ENCODE data around the gene ATG10.

The ATG10 gene

GRCh38 chr5:82044010-82044409, 72.2 kb downstream of the ATG10 start:
- Histone ChIP-seq H3K9ac (ENCODE audit: low read depth, low read length) (no peak overlapping the region), H3K27me3 (ENCODE audit: insufficient read depth, low read length, poor library complexity) (no peaks in the 10 kb centered on the region), H2AFZ (ENCODE audit: low read depth, low read length) (no peak overlapping the region), H3K9me3 (ENCODE audit: insufficient read depth, low read length, severe bottlenecking) (peaks cover 34% of the 10 kb centered on the region), H3K27ac (ENCODE audit: low read length) (no peak overlapping the region), H3K4me2 (ENCODE audit: insufficient read depth, low read length) (no peak overlapping the region), H4K20me1 (ENCODE audit: insufficient read depth, low read length) (no peaks in the 10 kb centered on the region; the same call in 1 of the 2 replicates), H3K4me3 (ENCODE audit: low read depth in 1 of 2, low read length in 2 of 2) (no peak overlapping the region), H3K79me2 (ENCODE audit: insufficient read depth, low read length) (peaks cover 29% of the 10 kb centered on the region), H3K4me1 (ENCODE audit: insufficient read depth, low read length) (no peaks in the 10 kb centered on the region), H3K36me3 (ENCODE audit: insufficient read depth, low read length) (peaks cover 26% of the 10 kb centered on the region)
- TF ChIP-seq EZH2 (IDR thresholded peaks at IDR 0.05; ENCODE audit: borderline replicate concordance, low read depth, low read length, severe bottlenecking) (no peak), CTCF (IDR thresholded peaks at IDR 0.05; ENCODE audit: borderline replicate concordance, extremely low read depth, low read length, poor library complexity, severe bottlenecking) (no peak)
- DNase-seq, result no peak
- no peak for ATAC-seq (ENCODE audit: insufficient read depth, low read depth)

- no peak overlapping the region for H3K27ac ChIP-seq (ENCODE audit: low read length)
- H3K27me3 ChIP-seq (ENCODE audit: insufficient read depth, low read length, poor library complexity), result no peaks in the 10 kb centered on the region
- ATAC-seq (ENCODE audit: insufficient read depth, low read depth) (no peak), DNase-seq (no peak)
- H3K79me2 ChIP-seq (ENCODE audit: insufficient read depth, low read length), result peaks cover 24% of the 10 kb centered on the region
- H3K4me2 ChIP-seq (ENCODE audit: insufficient read depth, low read length), result no peak overlapping the region
- no peak overlapping the region for H3K4me3 ChIP-seq (ENCODE audit: low read depth in 1 of 2, low read length in 2 of 2)
- H3K36me3 ChIP-seq (ENCODE audit: insufficient read depth, low read length), result peaks cover 26% of the 10 kb centered on the region
- H2AFZ ChIP-seq (ENCODE audit: low read depth, low read length), result no peak overlapping the region
- TF ChIP-seq EZH2 (IDR thresholded peaks at IDR 0.05; ENCODE audit: borderline replicate concordance, low read depth, low read length, severe bottlenecking) (no peak), CTCF (IDR thresholded peaks at IDR 0.05; ENCODE audit: borderline replicate concordance, extremely low read depth, low read length, poor library complexity, severe bottlenecking) (no peak)
- peaks cover 33% of the 10 kb centered on the region for H3K9me3 ChIP-seq (ENCODE audit: insufficient read depth, low read length, severe bottlenecking)
- no peaks in the 10 kb centered on the region; the same call in 1 of the 2 replicates for H4K20me1 ChIP-seq (ENCODE audit: insufficient read depth, low read length)
- H3K4me1 ChIP-seq (ENCODE audit: insufficient read depth, low read length), result no peaks in the 10 kb centered on the region
- no peak overlapping the region for H3K9ac ChIP-seq (ENCODE audit: low read depth, low read length)
Measured at GRCh38 chr5:82045554-82046275, 73.9 kb downstream of the ATG10 start.

GRCh38 chr5:82046276-82046647, 74.4 kb downstream of the ATG10 start:
- no peak for DNase-seq
- TF ChIP-seq CTCF (IDR thresholded peaks at IDR 0.05; ENCODE audit: borderline replicate concordance, extremely low read depth, low read length, poor library complexity, severe bottlenecking) (no peak), EZH2 (IDR thresholded peaks at IDR 0.05; ENCODE audit: borderline replicate concordance, low read depth, low read length, severe bottlenecking) (no peak)
- no peak for ATAC-seq (ENCODE audit: insufficient read depth, low read depth)
- peaks cover 31% of the 10 kb centered on the region for H3K9me3 ChIP-seq (ENCODE audit: insufficient read depth, low read length, severe bottlenecking)
- H3K27ac ChIP-seq (ENCODE audit: low read length), result no peak overlapping the region
- no peaks in the 10 kb centered on the region for H3K27me3 ChIP-seq (ENCODE audit: insufficient read depth, low read length, poor library complexity)
- no peak overlapping the region for H3K9ac ChIP-seq (ENCODE audit: low read depth, low read length)
- no peaks in the 10 kb centered on the region; the same call in 1 of the 2 replicates for H4K20me1 ChIP-seq (ENCODE audit: insufficient read depth, low read length)
- H2AFZ ChIP-seq (ENCODE audit: low read depth, low read length), result no peak overlapping the region
- no peak overlapping the region for H3K4me3 ChIP-seq (ENCODE audit: low read depth in 1 of 2, low read length in 2 of 2)
- peaks cover 26% of the 10 kb centered on the region for H3K36me3 ChIP-seq (ENCODE audit: insufficient read depth, low read length)
- H3K4me1 ChIP-seq (ENCODE audit: insufficient read depth, low read length), result no peaks in the 10 kb centered on the region
- H3K4me2 ChIP-seq (ENCODE audit: insufficient read depth, low read length), result no peak overlapping the region
- H3K79me2 ChIP-seq (ENCODE audit: insufficient read depth, low read length), result peaks cover 26% of the 10 kb centered on the region
